Fibroblast of mammary gland (primary cell): ENCODE measurements around the gene SH3BP1.
A peak's percentile ranks its signal among the peaks of the same experiment; 100 is the strongest.

ENCODE experiments used
- DNase-seq: peaks from one replicate; pipeline ENCODE4 v3.0.0-alpha.2; 2010; ENCODE audit warnings: low read depth
- H3K4me3 ChIP-seq: 2 replicates; pipeline ENCODE4 v1.5.1; 2011; ENCODE audit warnings: low read depth, mild to moderate bottlenecking, low read length, moderate library complexity; ENCODE audit not compliant: control insufficient read depth
- CTCF ChIP-seq: conservative IDR thresholded peaks from 2 replicates; pipeline ENCODE4 v1.5.1; 2011; ENCODE audit warnings: low read depth, low read length, inconsistent platforms; ENCODE audit not compliant: control insufficient read depth, insufficient read depth

Gene SH3BP1

GRCh38 chr22:37696657-37697537 is 57.4 kb downstream of the SH3BP1 start, which contains the start of gene TRIOBP:
Gene TRIOBP (plus strand): TSS chr22:37697048. CDS start chr22:37701366, 4,318 bp downstream.
- H3K4me3 ChIP-seq, result peak within 1 kb of the TSS; percentile 30
- TF ChIP-seq CTCF, result peak; percentile 36
- DNase-seq, result peak; percentile 93

GRCh38 chr22:37697538-37697835 is 58.0 kb downstream of the SH3BP1 start:
- no peak overlapping the region for H3K4me3 ChIP-seq
- no peak for TF ChIP-seq CTCF
- no peak for DNase-seq

GRCh38 chr22:37701141-37701786 is 61.8 kb downstream of the SH3BP1 start:
- no peak overlapping the region for H3K4me3 ChIP-seq
- no peak for TF ChIP-seq CTCF
- DNase-seq, result peak; percentile 16

- H3K4me3 ChIP-seq, result no peak overlapping the region
- peak; percentile 38 for DNase-seq
- TF ChIP-seq CTCF, result no peak
Measured at GRCh38 chr22:37703906-37704305, 64.4 kb downstream of the SH3BP1 start.

DNA sequence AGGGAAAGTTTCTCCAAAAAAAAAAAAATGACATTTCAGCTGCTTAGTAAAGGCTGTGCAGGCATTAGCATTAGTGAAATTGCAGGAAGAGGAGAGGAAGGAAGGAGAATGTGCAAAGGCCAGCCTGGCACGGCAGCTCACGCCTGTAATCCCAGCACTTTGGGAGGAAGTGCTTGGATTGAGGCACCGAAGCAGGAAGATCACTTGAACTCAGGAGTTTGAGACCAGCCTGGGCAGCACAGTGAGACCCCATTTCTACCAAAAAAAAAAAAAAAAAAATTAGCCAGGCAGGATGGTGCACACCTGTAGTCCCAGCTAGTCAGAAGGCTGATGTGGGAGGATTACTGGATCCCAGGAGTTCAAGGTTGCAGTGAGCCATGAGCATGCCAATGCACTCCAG is 65.2 kb downstream of the SH3BP1 start:
- no peak for TF ChIP-seq CTCF
- H3K4me3 ChIP-seq, result no peak overlapping the region

DNA sequence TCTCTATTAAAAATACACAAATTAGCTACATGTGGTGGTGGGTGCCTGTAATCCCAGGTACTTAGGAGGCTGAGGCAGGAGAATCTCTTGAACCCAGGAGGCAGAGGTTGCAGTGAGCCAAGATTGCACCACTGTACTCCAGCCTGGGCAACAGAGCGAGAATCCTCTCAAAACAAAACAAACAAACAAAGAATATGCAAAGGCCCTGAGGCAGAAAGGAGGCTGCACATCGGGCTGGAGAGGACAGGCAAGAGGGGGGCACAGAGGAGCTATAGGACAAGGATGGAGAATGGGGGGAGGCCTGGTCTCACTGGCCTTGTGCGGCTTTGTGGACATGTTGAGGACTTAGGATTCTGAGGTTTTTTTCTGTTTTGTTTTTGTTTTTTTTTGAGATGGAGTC is 65.7 kb downstream of the SH3BP1 start:
- DNase-seq, result no peak
- no peak for TF ChIP-seq CTCF
- no peak overlapping the region for H3K4me3 ChIP-seq

More for the DNA sequence above, 65.2 kb downstream of the SH3BP1 start:
- no peak for DNase-seq
